Neuron (in vitro differentiated cells): ENCODE results near the gene EFCAB12.
"Not testable (repeated sequence)": the region's sequence is repeated elsewhere in the genome, so short reads cannot be mapped to it uniquely, and the experiment has no call there.

Experiments used
- H2AFZ ChIP-seq: one replicate; pipeline ENCODE4 v1.6.1; 2013; ENCODE audit warnings: low read depth, mild to moderate bottlenecking, inconsistent platforms, low read length, moderate library complexity
- H3K27me3 ChIP-seq: one replicate; pipeline ENCODE4 v1.6.1; 2013; ENCODE audit warnings: low read length; ENCODE audit not compliant: insufficient read depth
- H3K36me3 ChIP-seq: one replicate; pipeline ENCODE4 v1.6.1; 2013; ENCODE audit warnings: low read length; ENCODE audit not compliant: insufficient read depth
- H3K4me1 ChIP-seq: one replicate; pipeline ENCODE4 v1.6.1; 2013; ENCODE audit warnings: low read length; ENCODE audit not compliant: insufficient read depth
- H3K4me3 ChIP-seq: 2 replicates; pipeline ENCODE4 v1.5.1; 2013; ENCODE audit warnings: mild to moderate bottlenecking, low read length, moderate library complexity
- H3K9me3 ChIP-seq: one replicate; pipeline ENCODE4 v1.6.1; 2013; ENCODE audit warnings: low read length

The EFCAB12 gene

GRCh38 chr3:129424185-129424841 lies 4.1 kb downstream of the EFCAB12 start:
- peaks cover 29% of the 10 kb centered on the region for H3K4me1 ChIP-seq
- H3K27me3 ChIP-seq, result no peaks in the 10 kb centered on the region
- H3K36me3 ChIP-seq, result no peaks in the 10 kb centered on the region
- H3K9me3 ChIP-seq, result peaks cover 2% of the 10 kb centered on the region
- H2AFZ ChIP-seq, result no peak overlapping the region
- no peak overlapping the region for H3K4me3 ChIP-seq

GRCh38 chr3:129422897-129423296 lies 5.5 kb downstream of the EFCAB12 start:
- Histone ChIP-seq H3K4me3 (no peak overlapping the region), H3K36me3 (no peaks in the 10 kb centered on the region), H2AFZ (no peak overlapping the region), H3K9me3 (peaks cover 2% of the 10 kb centered on the region), H3K4me1 (peaks cover 18% of the 10 kb centered on the region), H3K27me3 (no peaks in the 10 kb centered on the region)

- Histone ChIP-seq H2AFZ (no peak overlapping the region), H3K4me3 (no peak overlapping the region), H3K27me3 (no peaks in the 10 kb centered on the region), H3K4me1 (peaks cover 13% of the 10 kb centered on the region), H3K36me3 (no peaks in the 10 kb centered on the region), H3K9me3 (peaks cover 2% of the 10 kb centered on the region)
Observed at GRCh38 chr3:129421988-129422745, 6.3 kb downstream of the EFCAB12 start.

GRCh38 chr3:129421236-129421883 lies 7.1 kb downstream of the EFCAB12 start:
- H3K9me3 ChIP-seq, result peaks cover 2% of the 10 kb centered on the region
- no peaks in the 10 kb centered on the region for H3K36me3 ChIP-seq
- H3K4me1 ChIP-seq, result peaks cover 13% of the 10 kb centered on the region
- H3K27me3 ChIP-seq, result no peaks in the 10 kb centered on the region
- H2AFZ ChIP-seq, result no peak overlapping the region
- no peak overlapping the region for H3K4me3 ChIP-seq

GRCh38 chr3:129419476-129419875 lies 9.0 kb downstream of the EFCAB12 start:
- H3K4me3 ChIP-seq, result no peak overlapping the region
- no peaks in the 10 kb centered on the region for H3K27me3 ChIP-seq
- peaks cover 2% of the 10 kb centered on the region for H3K9me3 ChIP-seq
- H2AFZ ChIP-seq, result no peak overlapping the region
- peaks cover 4% of the 10 kb centered on the region for H3K4me1 ChIP-seq
- no peaks in the 10 kb centered on the region for H3K36me3 ChIP-seq

- Histone ChIP-seq H3K36me3 (no peaks in the 10 kb centered on the region), H3K4me3 (no peak overlapping the region), H3K27me3 (no peaks in the 10 kb centered on the region), H2AFZ (no peak overlapping the region), H3K4me1 (no peaks in the 10 kb centered on the region), H3K9me3 (peaks cover 2% of the 10 kb centered on the region)
Observed at GRCh38 chr3:129418041-129418973, 10.1 kb downstream of the EFCAB12 start.

- H2AFZ ChIP-seq, result no peak overlapping the region
- no peaks in the 10 kb centered on the region for H3K36me3 ChIP-seq
- no peak overlapping the region for H3K4me3 ChIP-seq
- no peaks in the 10 kb centered on the region for H3K27me3 ChIP-seq
- no peaks in the 10 kb centered on the region for H3K4me1 ChIP-seq
- peaks cover 2% of the 10 kb centered on the region for H3K9me3 ChIP-seq
Observed at GRCh38 chr3:129417326-129417725, 11.1 kb downstream of the EFCAB12 start.

- no peak overlapping the region for H2AFZ ChIP-seq
- H3K36me3 ChIP-seq, result no peaks in the 10 kb centered on the region
- H3K4me3 ChIP-seq, result no peak overlapping the region
- no peaks in the 10 kb centered on the region for H3K4me1 ChIP-seq
- peaks cover 2% of the 10 kb centered on the region for H3K9me3 ChIP-seq
- no peaks in the 10 kb centered on the region for H3K27me3 ChIP-seq
Observed at GRCh38 chr3:129416415-129416814, 12.0 kb downstream of the EFCAB12 start.

GRCh38 chr3:129415830-129416229 lies 12.6 kb downstream of the EFCAB12 start:
- H2AFZ ChIP-seq, result no peak overlapping the region
- no peaks in the 10 kb centered on the region for H3K4me1 ChIP-seq
- no peak overlapping the region for H3K4me3 ChIP-seq
- H3K36me3 ChIP-seq, result no peaks in the 10 kb centered on the region
- no peaks in the 10 kb centered on the region for H3K27me3 ChIP-seq
- no peaks in the 10 kb centered on the region for H3K9me3 ChIP-seq

- no peaks in the 10 kb centered on the region for H3K9me3 ChIP-seq
- H3K36me3 ChIP-seq, result no peaks in the 10 kb centered on the region
- H2AFZ ChIP-seq, result no peak overlapping the region
- H3K27me3 ChIP-seq, result no peaks in the 10 kb centered on the region
- no peak overlapping the region for H3K4me3 ChIP-seq
- no peaks in the 10 kb centered on the region for H3K4me1 ChIP-seq
Observed at GRCh38 chr3:129415378-129415777, 13.1 kb downstream of the EFCAB12 start.

GRCh38 chr3:129413687-129414506 lies 14.5 kb downstream of the EFCAB12 start:
- Histone ChIP-seq H3K27me3 (no peaks in the 10 kb centered on the region), H3K4me3 (no peak overlapping the region), H2AFZ (no peak overlapping the region), H3K9me3 (no peaks in the 10 kb centered on the region), H3K36me3 (no peaks in the 10 kb centered on the region), H3K4me1 (no peaks in the 10 kb centered on the region)

- not testable (repeated sequence) for H3K36me3 ChIP-seq, H3K4me1 ChIP-seq
Observed at GRCh38 chr3:129413238-129413637, 15.2 kb downstream of the EFCAB12 start.

More at GRCh38 chr3:129413238-129413637, 15.2 kb downstream of the EFCAB12 start:
- not testable (repeated sequence) for H2AFZ ChIP-seq, H3K27me3 ChIP-seq, H3K4me3 ChIP-seq, H3K9me3 ChIP-seq
